Testis (tissue), 3 donors: ENCODE measurements around the gene GRB7. TPM values are rescaled to one million over a fixed set of nuclear protein-coding genes. Genes with fewer than 3 reads are reported as not detected.
"Not testable (repeated sequence)": the region's sequence is repeated elsewhere in the genome, so short reads cannot be mapped to it uniquely, and the experiment has no call there.

Experiments used
- DNase-seq: peaks from one replicate; pipeline ENCODE4 v3.0.0-alpha.2; 2019
- H3K27ac ChIP-seq, 2 donors: fragments of 200-600 bp; sonication (generic); one replicate each; pipeline ENCODE4 v1.5.1; 2019
- H3K27me3 ChIP-seq: fragments of 200-600 bp; sonication (generic); one replicate; pipeline ENCODE4 v1.5.1; 2019
- H3K36me3 ChIP-seq: fragments of 200-600 bp; sonication (generic); one replicate; pipeline ENCODE4 v1.5.1; 2017; ENCODE audit warnings: low read depth; ENCODE audit errors: missing control alignments
- H3K4me1 ChIP-seq: fragments of 200-600 bp; sonication (generic); one replicate; pipeline ENCODE4 v1.5.1; 2019
- H3K4me3 ChIP-seq, 2 donors: fragments of 200-600 bp; sonication (generic); one replicate each; pipeline ENCODE4 v1.5.1; 2017 to 2019
- H3K9me3 ChIP-seq: fragments of 200-600 bp; sonication (generic); one replicate; pipeline ENCODE4 v1.5.1; 2017
- CTCF ChIP-seq, 3 experiments: fragments of 450-650 bp in 2 of 3; fragments of 200-600 bp in 1 of 3; sonication (generic) in 1 of 3; IDR thresholded peaks; one replicate each; pipeline ENCODE4 v1.5.1; 2016 to 2019; ENCODE audit warnings: antibody characterized with exemption in 3 of 3, mild to moderate bottlenecking in 2 of 3, moderate library complexity in 1 of 3
- POLR2A ChIP-seq: fragments of 450-650 bp; IDR thresholded peaks from one replicate; pipeline ENCODE4 v1.6.1; 2017; ENCODE audit warnings: antibody characterized with exemption, mild to moderate bottlenecking, moderate library complexity
- WGBS, 2 donors: methylation state at CpG; one replicate each; pipeline ENCODE4 v1.1.5; 2018; 5-methylcytosine and 5-hydroxymethylcytosine counted together
- intact Hi-C: fragments of 100-400 bp; cut with DNase I; formaldehyde crosslinking; loops from one replicate; pipeline ENCODE4 v1.15.1; 2023; ENCODE audit warnings: low total_unique reads
- polyA plus RNA-seq: library from polyadenylated mRNA; stranded (reverse); fragments of 350-450 nt; fragmentation: Illumina TruSeq; extraction: RNeasy Lipid Tissue Mini Kit (QIAGEN cat#74804); gene quantifications from one replicate; pipeline ENCODE4 v1.2.3, GENCODE V29; 2014; ENCODE audit warnings: low read depth, low replicate concordance; ENCODE audit not compliant: insufficient read depth
- total RNA-seq, 2 donors: library from RNA; depleted of rRNA; stranded (reverse); fragments of >200 nt; gene quantifications; one replicate each; pipeline ENCODE4 v1.2.3, GENCODE V29; 2016

The GRB7 gene
- total and polyA plus RNA-seq, 3 donors from 2014 or later, result 2.1 to 3.7 (median 2.9) TPM

GRCh38 chr17:39761861-39762496 lies 24.2 kb downstream of the GRB7 start:
- no peaks in the 10 kb centered on the region for H3K4me1 ChIP-seq
- DNase-seq, result no peak
- intact Hi-C loops, result no loop called here
- no peak overlapping the region for H3K27ac ChIP-seq
- WGBS, 2 donors, result 88 to 98% methylated on average over 8 to 10 of the region's 10 CpGs
- H3K4me3 ChIP-seq, result no peak overlapping the region
- TF ChIP-seq CTCF (IDR thresholded peaks at IDR 0.05) (no peak), POLR2A (no peak)
- no peaks in the 10 kb centered on the region for H3K9me3 ChIP-seq
- no peaks in the 10 kb centered on the region for H3K27me3 ChIP-seq
- no peaks in the 10 kb centered on the region for H3K36me3 ChIP-seq

- H3K4me3 ChIP-seq, result no peak overlapping the region
- DNase-seq, result no peak
- no peak for TF ChIP-seq POLR2A
- no peak for TF ChIP-seq CTCF (IDR thresholded peaks at IDR 0.05)
- intact Hi-C loops, result no loop called here
- H3K4me1 ChIP-seq, result no peaks in the 10 kb centered on the region
- no peaks in the 10 kb centered on the region for H3K36me3 ChIP-seq
- WGBS, 2 donors, result 63 to 64% methylated on average over 5 of the region's 5 CpGs
- no peaks in the 10 kb centered on the region for H3K9me3 ChIP-seq
- H3K27ac ChIP-seq, result no peak overlapping the region
- H3K27me3 ChIP-seq, result no peaks in the 10 kb centered on the region
These were observed 25.5 kb downstream of the GRB7 start for GRCh38 chr17:39763051-39763820.

GRCh38 chr17:39764171-39764570 lies 26.4 kb downstream of the GRB7 start:
- H3K4me1 ChIP-seq, intact Hi-C loops, DNase-seq, H3K36me3 ChIP-seq, H3K9me3 ChIP-seq, H3K27ac ChIP-seq, H3K27me3 ChIP-seq, H3K4me3 ChIP-seq: not testable (repeated sequence)
- WGBS, 2 donors, result 75 to 83% methylated on average over 3 of the region's 3 CpGs

- H3K36me3 ChIP-seq, result no peaks in the 10 kb centered on the region
- H3K4me1 ChIP-seq, result no peaks in the 10 kb centered on the region
- 54 to 75% methylated on average over 3 of the region's 3 CpGs for WGBS, 2 donors
- TF ChIP-seq POLR2A (no peak), CTCF (IDR thresholded peaks at IDR 0.05) (no peak)
- intact Hi-C loops, result no loop called here
- no peak for DNase-seq
- H3K9me3 ChIP-seq, result no peaks in the 10 kb centered on the region
- H3K27me3 ChIP-seq, result no peaks in the 10 kb centered on the region
- no peak overlapping the region for H3K4me3 ChIP-seq
- no peak overlapping the region for H3K27ac ChIP-seq
These were observed 27.4 kb downstream of the GRB7 start for GRCh38 chr17:39765175-39765574.

- no peaks in the 10 kb centered on the region for H3K9me3 ChIP-seq
- H3K27me3 ChIP-seq, result no peaks in the 10 kb centered on the region
- no peak overlapping the region for H3K27ac ChIP-seq
- intact Hi-C loops, result no loop called here
- no peaks in the 10 kb centered on the region for H3K36me3 ChIP-seq
- no peak overlapping the region for H3K4me3 ChIP-seq
- no peak for DNase-seq
- 96% methylated on average over 8 to 18 of the region's 18 CpGs for WGBS, 2 donors
- no peaks in the 10 kb centered on the region for H3K4me1 ChIP-seq
- no peak for TF ChIP-seq POLR2A
- no peak for TF ChIP-seq CTCF (IDR thresholded peaks at IDR 0.05)
These were observed 28.0 kb downstream of the GRB7 start for GRCh38 chr17:39765766-39766165.
